GM18868 (cell line): Measurements from ENCODE around the gene PEX16.
A peak's percentile ranks its signal among the peaks of the same experiment; 100 is the strongest.

Source experiments
- ATAC-seq: cut with Tn5 transposase; IDR thresholded peaks from one replicate; pipeline ENCODE4 v1.9.1; 2021; ENCODE audit warnings: mild to moderate bottlenecking, moderate library complexity; ENCODE audit not compliant: unreplicated experiment

PEX16 gene

GRCh38 chr11:45879803-45880686 lies 37.6 kb downstream of the PEX16 start:
- ATAC-seq, result no peak

- ATAC-seq, result no peak
These were observed 39.8 kb downstream of the PEX16 start for GRCh38 chr11:45877845-45878244.

GRCh38 chr11:45877221-45877620 lies 40.5 kb downstream of the PEX16 start:
- no peak for ATAC-seq

GRCh38 chr11:45876401-45876800 lies 41.3 kb downstream of the PEX16 start:
- no peak for ATAC-seq

GRCh38 chr11:45872651-45873356 lies 44.9 kb downstream of the PEX16 start:
- peak; percentile 42 for ATAC-seq

GRCh38 chr11:45871638-45872037 lies 46.0 kb downstream of the PEX16 start:
- ATAC-seq, result no peak

GRCh38 chr11:45870706-45871105 lies 47.0 kb downstream of the PEX16 start:
- no peak for ATAC-seq

GRCh38 chr11:45869551-45869950 lies 48.1 kb downstream of the PEX16 start:
- no peak for ATAC-seq

GRCh38 chr11:45864041-45864440 lies 53.6 kb downstream of the PEX16 start:
- ATAC-seq, result no peak

GRCh38 chr11:45860764-45861510 lies 56.7 kb downstream of the PEX16 start:
- no peak for ATAC-seq

- ATAC-seq, result no peak
These were observed 57.3 kb downstream of the PEX16 start for GRCh38 chr11:45860348-45860747.
